CD4-positive, alpha-beta T cell treated with Interferon gamma for 1 hour (primary cell): ENCODE results near the gene TMUB1.

Experiments
- DNase-seq: peaks from one replicate; pipeline ENCODE4 v3.0.0-alpha.2; 2020

TMUB1 gene, protein sequence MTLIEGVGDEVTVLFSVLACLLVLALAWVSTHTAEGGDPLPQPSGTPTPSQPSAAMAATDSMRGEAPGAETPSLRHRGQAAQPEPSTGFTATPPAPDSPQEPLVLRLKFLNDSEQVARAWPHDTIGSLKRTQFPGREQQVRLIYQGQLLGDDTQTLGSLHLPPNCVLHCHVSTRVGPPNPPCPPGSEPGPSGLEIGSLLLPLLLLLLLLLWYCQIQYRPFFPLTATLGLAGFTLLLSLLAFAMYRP

DNA sequence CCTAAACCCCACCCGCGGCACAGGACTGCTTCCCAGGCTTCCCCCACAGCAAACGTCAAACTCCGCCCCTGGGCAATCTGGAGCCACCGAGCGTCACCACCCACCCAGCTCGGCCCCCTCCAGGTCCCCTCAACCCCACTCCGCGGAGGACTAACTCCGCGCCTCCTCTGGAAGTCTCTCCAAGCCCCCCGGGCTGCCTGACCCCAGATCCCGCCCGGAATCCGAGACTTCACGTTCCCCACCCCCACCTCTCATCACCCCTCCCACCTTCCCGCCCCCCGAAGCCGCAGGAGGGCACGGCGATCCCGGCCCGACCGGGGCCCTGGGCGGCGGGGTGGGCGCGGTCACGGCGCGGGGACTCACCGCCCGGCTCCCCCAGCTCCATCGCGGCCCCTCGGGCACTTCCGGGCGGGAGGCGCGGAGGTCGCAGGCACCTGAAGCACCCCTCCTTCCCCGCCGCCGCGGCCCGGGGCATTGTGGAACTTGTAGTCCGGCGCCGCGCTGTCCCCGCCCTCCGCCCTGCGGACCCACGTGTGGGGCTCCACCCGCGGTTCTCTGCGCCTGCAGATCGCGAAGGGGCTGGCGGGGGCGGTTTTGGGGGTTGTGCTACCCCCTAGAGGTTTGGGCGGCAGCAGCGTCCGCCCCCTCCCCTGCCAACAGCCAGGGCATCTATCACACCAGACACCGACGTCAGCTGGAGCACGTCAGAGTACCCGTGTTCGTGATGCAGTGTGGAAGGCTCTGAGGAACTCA lies at the start of gene TMUB1:
TSS of gene TMUB1 (minus strand) at position 423 of the 753 bp plus-strand sequence. CDS start 930 bp downstream, outside the sequence.
- DNase-seq: peak; percentile 88

DNA sequence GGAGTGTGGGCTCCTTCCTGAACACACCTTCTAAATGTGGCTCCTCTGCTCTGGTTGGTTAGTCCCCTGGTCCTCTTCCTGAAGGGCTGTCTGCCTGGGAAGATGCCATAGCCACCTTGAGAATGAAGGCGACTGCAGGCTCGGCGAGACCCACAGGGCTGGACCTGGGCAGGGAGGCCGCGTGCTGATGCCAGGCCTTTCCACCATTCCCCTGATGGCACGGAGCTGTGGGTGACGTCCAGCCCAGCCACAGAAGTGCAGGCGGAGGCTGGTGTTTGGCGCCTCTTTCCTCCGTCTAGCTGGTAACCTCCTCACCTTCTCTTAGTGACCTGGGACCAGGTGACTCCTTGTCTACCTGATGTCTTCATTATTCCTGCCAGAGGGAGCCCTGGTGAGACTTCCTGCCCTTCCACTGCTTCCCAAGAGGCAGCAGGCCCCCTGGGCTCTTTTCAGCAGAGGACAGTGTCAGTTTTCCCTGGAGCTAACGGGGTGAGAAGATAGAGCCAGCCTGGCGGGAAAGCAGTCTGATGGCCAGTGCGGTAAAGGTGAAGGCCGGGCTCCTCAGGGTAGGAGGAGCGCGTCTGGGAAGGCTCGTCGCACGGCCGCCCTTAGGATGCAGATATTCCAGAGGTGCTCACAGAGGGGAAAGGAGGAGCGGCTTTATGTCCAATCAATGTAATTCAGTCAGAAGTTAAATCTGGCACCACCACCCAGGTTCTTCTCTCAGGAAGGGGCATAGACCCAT lies 49.3 kb upstream of the TMUB1 start:
- no peak for DNase-seq

DNA sequence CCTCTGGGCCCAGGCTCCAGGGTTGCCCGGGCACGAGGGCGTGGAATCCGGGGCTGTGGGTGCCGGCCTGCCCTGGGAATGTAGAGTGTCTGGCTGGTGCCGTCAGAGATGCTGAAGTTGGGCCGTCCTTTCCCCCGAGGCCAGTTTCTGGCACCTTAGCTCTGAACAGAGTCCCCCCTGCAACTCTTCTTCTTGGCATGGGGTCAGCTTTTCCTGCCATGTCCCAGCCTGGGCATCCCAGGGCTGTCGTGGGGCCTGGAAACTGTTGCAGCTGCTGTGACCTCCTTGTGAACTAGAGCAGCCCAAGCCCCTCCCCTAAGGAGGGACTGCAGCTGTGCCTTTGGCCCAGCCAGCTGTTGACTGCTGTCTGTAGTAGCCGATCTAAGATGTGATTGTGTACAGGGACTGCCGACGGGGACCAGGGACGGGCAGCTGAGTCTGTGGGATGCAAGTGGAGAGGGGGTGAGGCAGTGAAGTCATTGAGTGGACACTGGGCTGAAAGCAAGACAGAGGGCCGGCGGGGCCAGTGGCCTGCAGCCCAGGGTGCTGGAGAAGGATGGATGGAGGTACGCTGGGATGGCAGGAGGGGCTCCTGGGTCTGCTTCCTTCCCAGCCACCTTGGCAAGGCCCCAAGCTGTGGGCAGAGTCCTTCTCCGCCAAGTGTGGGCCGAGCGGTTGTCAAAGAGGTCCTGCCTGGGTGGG lies 48.5 kb upstream of the TMUB1 start:
- DNase-seq: no peak

DNA sequence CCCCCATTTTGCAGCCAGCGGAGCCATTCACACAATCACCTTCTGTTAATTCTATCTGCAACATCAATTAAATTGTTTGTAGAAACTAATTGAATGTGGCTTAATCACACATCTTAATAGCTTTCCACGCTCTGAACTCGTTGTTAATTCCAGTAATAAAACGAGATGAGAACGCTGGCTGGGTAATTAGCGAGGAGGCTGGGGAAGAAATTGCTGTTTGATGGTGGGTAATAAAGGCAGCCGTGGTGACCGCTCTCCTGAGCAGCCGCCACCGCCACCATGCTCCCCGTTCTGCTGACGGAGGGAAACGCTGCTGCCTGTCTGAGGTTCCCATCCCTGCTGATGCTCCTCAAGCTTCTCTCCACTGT lies 47.9 kb upstream of the TMUB1 start:
- no peak for DNase-seq

DNA sequence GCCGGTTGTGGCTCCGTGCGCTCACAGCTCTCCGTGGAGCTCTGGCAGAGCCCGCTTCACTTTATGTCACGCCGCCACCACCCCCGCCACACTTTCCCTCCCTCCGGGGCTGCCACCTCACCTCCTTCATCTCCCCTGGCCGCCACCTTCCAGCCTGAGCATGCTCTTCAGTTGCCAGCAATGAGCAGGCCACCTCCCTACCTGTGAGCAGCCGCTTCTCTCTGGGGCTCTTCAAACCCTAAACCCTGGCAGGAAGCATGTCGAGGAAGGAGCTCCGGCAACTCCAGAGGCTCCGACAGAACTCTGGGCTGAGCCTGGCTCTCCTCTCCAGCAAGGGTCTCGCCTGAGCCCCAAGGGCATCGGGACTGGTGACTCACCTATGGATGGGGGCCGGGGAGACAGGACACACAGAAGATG lies 47.5 kb upstream of the TMUB1 start:
- no peak for DNase-seq

DNA sequence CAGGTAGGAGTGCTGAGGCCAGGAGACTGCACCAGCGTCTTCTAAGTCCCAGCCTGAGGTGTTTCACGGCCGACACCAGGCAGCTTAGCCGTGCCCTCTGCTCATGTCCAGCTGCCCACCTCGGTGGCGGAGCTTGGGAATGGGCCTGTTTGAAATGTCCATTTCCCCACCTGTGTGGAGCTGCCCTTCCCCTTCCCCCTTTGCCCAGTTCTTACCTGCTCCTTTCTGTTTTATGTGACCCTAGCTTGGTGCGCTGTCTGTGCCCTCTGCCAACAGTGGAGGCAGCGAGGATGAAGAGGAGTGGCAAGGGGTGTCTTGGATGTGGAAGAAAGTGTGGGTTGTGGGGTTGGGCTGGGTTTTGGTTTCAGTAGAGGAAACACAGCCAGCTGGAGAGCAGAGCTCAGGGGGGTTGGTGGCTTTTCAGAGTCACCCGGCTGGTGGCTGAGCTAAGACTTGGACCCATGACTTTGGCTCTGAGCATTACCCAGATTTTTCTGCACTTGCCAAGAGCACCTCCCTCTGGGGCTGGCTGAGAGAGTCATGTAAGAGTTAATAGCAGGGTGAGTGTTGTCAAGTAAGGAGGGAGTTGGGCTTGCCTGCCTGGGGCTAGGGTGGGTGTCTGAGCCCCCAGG lies 46.8 kb upstream of the TMUB1 start:
- no peak for DNase-seq

DNA sequence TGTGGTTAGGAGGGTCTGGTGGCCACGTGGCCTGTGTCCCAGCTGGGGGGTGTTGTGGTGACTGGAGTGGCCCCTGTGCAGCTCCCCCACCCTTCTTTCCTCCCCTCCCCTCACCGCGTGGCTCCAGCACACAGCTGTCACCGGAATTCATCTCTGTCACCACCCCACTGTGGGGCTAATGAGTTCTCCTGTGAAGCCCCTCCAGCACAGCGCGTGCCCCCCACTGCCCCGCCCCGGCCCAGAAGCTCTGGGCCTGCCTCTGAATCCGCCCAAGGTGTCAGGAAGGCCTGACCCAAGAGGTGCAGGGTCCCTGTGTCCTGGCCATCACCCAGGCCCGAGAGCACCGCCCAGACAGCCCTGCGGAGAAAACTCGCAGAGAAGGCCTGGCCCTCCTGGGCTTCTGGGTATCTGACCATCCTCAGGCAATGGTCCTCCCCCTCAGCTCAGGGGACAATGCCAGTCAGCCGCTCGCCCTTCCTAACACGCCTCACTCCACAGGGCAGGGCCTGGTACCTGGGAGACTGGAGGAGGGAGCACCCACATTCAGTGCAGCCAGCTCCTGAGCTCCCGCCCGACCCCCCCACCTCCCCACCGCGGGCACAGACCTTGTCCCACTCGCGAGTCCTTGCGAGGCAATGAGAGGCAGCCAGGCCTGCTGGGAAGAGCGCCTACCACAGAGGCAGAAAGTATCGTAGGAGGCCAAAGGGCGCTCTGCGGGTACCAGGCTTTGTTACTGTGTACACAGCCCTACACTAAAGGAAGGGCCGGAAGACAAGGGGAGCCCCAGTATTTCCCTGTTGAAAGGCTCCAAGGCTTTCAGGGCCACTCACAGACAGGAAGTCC lies 46.0 kb upstream of the TMUB1 start:
- no peak for DNase-seq

DNA sequence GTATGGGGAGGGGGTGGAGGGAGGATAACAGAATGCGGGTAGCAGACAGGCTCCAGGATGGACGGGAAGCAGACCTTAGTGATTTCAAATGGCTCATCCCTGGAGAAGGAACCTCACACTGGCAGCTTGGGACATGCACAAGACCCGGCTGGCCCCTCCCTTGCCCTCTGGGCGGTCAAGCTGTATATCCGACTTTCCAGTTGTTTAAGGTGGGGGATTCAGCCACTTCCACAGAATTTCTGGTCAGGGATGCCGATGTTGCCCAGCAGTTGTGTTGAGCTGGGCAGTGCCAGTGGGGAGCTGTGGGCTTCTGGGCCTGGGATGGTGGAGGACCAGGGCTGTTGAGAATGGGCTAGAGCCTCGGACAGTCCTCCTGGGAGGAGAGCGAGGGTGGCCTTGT lies 45.4 kb upstream of the TMUB1 start:
- DNase-seq: no peak

DNA sequence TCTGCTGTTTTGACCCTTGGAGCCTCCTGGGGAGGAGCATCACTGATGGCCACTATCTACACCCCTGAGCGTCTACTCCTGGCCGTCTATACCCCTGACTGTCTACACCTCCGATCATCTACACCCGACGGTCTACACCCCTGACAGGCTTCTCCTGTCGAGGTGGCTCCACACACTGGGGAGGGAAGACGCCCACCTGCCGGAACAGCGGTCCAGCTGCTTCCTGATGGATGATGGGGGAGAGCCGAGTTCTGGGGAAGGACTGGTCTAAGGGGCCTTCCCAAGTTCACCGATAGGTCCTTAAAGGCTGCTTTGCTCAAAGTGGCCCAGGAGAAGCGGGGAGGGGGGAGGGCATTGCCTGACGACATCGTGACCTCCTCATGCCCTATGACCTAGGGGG lies 44.9 kb upstream of the TMUB1 start:
- DNase-seq: no peak

DNA sequence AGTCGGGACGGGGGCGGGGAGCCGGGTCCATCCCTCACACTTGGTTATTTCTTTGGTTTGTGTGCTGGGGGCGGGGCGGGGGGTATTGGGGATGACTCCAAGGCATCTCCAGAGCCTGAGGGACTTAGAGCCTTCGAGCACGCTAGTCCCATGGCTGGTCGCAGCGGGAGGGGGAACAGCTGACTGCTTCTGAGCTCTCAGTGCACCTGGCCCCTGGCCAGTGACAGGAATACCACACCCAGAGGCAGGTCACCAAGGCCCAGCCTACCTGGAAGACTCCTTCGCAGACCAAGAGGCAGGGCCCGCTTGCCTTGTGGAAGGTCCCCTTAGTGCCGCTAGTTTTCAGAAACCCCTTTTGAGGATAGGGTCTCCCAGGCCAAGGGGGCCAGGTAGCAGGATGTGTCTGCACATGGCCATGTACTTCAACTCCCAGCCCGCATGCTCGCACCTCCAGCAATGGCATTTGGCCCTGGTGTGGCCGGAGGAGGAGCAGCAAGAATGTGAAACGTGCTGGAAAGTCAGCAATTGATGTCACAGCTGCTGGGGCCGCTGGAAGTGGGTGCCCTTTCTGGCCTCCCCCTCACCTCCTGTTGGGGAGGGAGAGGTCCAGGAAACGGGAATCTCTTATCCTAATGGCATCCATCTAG lies 43.3 kb upstream of the TMUB1 start:
- DNase-seq: no peak

DNA sequence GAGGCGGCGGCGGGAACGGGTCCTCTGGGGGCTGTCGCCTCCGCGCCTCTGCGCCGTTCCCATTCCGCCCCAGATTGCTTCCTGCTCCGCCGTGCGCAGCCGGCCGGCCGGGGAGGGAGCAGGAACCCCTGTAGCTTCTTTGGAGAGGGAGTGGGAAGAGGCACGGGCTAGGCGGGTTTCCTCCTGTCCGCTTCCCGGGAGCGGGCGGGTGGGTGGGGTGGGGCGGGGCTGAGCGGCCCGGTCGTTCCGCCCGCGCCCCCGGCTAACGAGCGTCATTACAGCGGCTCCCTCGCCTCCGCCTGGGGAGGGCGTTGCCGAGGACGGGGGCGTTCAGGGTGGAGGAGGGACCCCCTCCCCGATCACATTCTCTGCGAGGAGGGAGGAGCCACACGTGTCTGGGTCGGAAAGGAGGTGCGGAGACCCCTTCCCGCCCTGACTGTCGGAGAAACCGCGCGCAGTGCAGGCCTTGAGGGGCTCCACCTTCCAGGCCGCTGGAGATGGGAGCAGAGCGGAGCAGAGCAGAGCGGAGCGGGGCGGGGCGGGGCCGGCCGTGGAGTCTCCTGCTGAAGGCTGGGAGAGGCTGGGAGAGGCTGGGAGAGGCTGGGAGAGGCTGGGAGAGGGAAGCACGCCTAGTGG lies 42.7 kb upstream of the TMUB1 start:
- no peak for DNase-seq

DNA sequence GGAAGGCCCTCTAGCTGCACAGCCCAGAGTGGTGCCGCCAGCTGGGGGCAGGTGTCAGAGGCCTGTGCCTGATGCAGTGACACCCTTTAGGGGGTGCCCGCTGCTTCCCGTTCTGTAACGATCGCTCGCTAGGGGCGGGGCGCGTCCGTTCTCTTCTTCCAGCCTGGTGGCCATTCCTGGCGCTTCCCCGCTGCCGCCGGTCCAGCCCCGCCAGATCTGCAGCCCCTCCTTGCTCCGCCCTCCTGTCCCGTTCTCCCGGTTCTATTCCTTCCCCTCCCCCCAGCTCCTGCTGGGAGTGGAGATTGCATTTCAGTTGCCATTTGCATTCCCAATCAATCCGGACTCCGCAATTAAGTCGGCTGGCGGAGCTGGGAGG lies 42.2 kb upstream of the TMUB1 start:
- DNase-seq: no peak

DNA sequence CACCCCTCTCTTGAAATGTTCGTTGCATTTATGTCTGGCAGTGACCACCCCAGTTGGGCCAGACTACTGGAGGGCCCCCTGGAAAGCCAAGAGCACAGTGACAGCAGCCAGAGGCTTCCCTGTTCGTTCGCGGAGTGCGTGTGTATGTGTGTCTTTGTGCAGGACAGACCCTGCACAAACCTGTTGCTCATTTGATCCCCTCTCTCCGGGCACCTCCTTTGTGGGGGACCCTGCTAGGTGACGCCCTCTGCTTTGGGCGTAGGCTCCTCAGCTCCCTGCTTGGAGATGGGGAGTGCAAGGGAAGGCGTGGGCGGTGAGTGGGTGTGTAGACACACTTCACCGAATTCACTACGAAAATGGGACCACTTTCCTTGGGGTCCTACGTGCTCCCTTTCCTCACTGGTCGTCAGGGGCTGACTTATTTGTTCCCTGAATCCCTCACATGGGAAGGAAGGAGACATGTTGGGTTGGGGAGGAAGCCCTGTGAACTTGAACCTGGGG lies 41.7 kb upstream of the TMUB1 start:
- no peak for DNase-seq

DNA sequence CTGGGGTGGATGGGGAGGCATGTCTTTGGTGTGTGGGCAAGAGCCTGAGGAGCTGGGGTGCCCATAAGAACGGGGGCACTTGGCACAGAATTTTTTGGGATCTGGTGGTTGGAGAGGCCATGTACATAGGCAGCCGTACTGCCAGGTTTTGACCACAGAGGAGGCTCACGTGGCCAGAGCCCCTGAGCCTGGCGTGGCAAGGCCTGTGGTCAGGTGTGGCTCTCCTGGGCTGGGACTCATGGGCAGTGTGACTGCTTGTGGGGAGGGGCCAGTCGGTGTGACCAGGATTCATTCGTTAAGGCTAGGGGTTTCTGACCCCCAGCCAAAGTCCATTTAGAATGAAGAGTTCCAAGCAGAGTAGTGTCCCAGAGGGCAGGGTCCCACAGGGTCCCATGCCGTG lies 41.2 kb upstream of the TMUB1 start:
- no peak for DNase-seq

DNA sequence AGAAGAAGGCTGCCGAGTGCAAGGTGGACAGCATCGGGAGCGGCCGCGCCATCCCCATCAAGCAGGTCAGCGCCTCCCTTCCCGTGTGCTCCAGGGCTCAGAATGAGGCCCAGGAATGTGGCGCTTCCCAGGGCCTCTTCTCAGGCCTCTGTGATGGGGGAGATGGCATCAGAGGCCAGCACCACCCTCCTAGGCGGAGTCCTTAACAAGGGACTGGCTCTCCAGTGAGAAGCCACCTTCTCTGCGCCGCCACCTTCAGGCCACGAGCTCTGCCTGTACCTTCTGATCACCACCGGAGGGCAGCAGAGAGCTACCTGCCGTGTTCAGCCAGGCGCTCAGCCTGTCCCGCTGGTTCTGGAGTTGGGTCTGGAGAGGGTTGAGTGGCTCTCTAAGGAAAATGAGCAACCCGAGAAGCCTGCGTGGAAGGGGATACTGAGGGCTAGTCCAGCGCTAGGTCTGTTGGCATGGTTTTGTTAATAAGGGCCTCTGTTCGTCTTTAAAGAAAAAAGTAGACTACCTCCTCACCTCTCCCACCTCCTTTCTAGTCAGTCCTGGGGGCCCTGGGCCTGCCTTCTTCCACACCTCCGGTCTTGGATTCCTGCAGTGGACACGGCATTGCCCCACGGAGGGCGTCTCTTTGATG lies 40.6 kb upstream of the TMUB1 start:
- DNase-seq: peak; percentile 76

DNA sequence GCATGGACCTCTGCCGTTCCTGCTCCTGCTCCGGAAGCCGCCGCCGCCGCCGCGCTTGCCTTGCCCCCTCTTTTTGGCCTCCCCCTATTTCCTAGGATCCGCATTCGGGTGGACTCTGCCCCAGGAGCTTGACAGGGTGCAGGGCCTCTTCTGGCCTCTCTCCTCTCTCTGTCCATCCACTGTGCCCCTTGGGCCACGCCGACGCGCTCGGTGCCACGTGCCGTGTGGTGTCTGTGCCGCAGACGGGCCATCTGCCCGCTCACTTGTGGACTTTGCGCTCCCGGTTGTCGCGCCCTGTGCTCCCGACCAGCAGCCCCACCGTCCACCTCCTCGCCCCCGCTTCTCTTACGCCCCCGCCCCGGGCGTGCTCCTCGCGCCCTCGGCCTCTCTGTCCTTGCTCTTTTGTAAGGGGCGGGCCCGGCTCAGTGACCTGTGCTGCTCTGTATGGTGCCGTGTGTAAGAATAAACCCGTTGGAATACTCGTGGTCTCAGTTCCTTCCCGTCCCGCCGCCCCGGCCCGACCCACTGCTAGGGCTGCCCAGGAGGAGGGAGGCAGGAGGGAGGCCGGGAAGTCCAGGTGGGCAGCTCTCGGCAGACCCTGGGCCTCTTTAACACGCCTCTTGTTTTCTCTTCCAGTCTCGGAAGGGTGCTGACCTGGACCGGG lies 40.0 kb upstream of the TMUB1 start:
- no peak for DNase-seq

DNA sequence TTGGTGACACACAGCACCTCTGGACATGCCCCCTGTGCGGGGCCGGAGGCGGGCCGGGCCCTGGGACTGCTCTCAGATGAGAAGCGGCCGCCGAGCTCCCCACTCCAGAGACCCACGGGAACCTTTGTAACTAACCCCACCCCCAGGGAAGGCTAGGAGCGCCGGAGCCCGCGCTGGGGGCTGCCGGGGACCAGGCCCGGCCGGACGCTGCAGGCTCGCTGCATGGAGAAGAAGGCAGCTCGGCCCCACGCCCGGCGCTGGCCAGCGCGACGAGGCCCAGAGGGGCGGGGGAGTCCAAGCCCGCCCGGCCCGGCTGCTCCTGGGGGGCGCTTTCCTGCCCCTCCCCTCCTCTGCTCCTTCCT lies 39.5 kb upstream of the TMUB1 start:
- DNase-seq: no peak

DNA sequence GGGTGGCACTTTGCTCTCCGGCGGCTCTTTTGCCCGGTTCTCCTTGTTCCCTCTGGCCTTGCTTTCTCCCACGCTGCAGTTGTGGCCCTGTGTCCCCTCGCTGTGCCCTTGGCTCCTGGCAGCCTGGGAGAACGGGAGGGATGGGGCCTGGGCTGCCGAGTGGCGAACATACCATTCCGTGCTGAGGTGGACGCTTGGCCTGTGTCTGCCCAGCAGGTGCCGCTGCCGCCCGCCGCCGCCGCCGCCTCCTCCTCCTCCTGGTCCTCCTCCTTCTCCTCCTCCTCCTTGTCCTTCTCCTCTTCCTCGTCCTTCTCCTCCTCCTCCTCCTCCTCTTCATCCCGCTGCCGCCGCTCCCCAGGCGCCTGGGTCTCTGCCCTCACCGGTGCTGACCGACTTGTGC lies 39.0 kb upstream of the TMUB1 start:
- no peak for DNase-seq

DNA sequence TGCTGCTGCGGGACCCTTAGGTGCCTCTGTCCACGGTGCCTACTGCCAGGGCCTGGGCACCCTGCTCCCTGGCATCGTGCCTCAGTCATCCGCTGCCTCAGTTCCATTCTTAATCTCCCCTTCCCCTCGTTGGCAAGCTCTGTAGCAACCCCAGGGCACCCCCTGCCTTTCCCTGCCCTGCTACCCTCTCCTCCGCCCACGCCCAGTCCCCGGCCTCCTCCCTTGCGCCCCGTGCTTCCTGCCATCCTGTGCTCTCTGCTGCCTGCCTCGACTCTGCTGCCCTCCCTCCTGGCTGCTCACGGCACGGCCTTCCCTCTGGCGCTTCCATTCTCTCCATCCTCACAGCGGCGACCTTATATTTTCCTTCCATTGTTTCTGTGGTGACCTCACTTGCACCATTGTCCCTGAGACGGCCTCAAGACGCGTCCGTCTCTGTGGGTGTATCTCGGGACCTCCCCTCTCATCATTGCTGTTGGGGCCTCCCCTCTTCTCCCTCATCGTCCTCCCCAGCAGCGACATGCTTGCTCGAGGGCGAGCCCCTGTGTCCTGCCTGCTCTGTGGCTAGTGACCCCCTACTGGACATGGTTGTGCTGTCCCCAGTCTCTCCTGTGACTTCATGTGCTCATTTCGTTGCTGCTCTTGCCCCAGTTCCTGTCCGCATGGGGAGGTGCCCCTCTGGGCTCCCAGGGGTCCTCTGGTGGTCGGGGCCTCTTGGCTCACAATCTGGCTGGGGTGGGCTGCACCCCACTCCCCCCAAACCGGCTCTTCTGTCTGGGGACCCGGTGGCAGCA lies 38.3 kb upstream of the TMUB1 start:
- no peak for DNase-seq
